WTC11 (cell line): ENCODE measurements around the gene MIPEP.

Experiments
- CREB1 ChIP-seq: sonication (generic); formaldehyde crosslinking; IDR thresholded peaks from 2 replicates; pipeline ENCODE4 v1.8.0; 2023; ENCODE audit warnings: mild to moderate bottlenecking, missing genetic modification reagents
- CTCF ChIP-seq: fragments of 200-600 bp; IDR thresholded peaks from 2 replicates; pipeline ENCODE4 v1.8.0; 2022; ENCODE audit warnings: antibody characterized with exemption
- ETV6 ChIP-seq: sonication (generic); formaldehyde crosslinking; IDR thresholded peaks from 2 replicates; pipeline ENCODE4 v1.8.1; 2022; ENCODE audit warnings: mild to moderate bottlenecking, missing genetic modification reagents
- GABPB1 ChIP-seq: sonication (generic); formaldehyde crosslinking; IDR thresholded peaks from 2 replicates; pipeline ENCODE4 v1.8.1; 2023; ENCODE audit warnings: mild to moderate bottlenecking, missing genetic modification reagents
- JUN ChIP-seq: sonication (generic); formaldehyde crosslinking; IDR thresholded peaks from 2 replicates; pipeline ENCODE4 v1.8.0; 2023; ENCODE audit warnings: mild to moderate bottlenecking, missing genetic modification reagents
- OVOL2 ChIP-seq: fragments of 250-450 bp; sonication (Bioruptor Pico); IDR thresholded peaks from 2 replicates; pipeline ENCODE4 v1.9.0; 2021; ENCODE audit warnings: mild to moderate bottlenecking, borderline replicate concordance
- TEAD4 ChIP-seq: sonication (generic); formaldehyde crosslinking; IDR thresholded peaks from 2 replicates; pipeline ENCODE4 v1.8.0; 2022; ENCODE audit warnings: mild to moderate bottlenecking, missing genetic modification reagents
- USF2 ChIP-seq: sonication (generic); formaldehyde crosslinking; IDR thresholded peaks from 2 replicates; pipeline ENCODE4 v1.8.1; 2023; ENCODE audit warnings: mild to moderate bottlenecking, missing genetic modification reagents, moderate library complexity
- TF ChIP-seq, protein P1 (sequence below): sonication (generic); formaldehyde crosslinking; IDR thresholded peaks from 2 replicates; pipeline ENCODE4 v1.8.0; 2022; ENCODE audit warnings: missing genetic modification reagents

DNA sequence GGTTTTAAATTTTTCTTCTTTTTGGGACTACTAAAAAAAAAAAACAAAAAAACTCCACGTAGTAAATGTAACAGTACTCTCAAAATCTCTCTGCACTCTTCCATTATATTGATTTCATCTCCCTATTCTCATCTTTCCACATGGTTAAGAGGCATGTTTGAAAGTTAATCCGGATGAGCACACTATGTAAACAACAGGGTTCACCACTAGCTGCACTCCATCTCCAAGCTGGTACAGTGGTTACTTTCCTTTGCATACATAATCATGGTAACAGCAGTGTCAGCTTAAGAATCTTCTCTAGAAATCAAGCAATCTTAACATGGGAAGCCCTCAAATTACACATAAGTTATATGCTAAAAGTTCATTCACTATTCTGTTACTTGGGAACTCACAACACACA is 92.6 kb downstream of the MIPEP start:
- TF ChIP-seq ETV6 (no peak), CTCF (no peak), GABPB1 (no peak), OVOL2 (no peak), JUN (CRISPR knock-in tag) (no peak), CREB1 (CRISPR knock-in tag) (no peak), USF2 (CRISPR knock-in tag) (no peak), TEAD4 (no peak)
- TF ChIP-seq, protein P1, sequence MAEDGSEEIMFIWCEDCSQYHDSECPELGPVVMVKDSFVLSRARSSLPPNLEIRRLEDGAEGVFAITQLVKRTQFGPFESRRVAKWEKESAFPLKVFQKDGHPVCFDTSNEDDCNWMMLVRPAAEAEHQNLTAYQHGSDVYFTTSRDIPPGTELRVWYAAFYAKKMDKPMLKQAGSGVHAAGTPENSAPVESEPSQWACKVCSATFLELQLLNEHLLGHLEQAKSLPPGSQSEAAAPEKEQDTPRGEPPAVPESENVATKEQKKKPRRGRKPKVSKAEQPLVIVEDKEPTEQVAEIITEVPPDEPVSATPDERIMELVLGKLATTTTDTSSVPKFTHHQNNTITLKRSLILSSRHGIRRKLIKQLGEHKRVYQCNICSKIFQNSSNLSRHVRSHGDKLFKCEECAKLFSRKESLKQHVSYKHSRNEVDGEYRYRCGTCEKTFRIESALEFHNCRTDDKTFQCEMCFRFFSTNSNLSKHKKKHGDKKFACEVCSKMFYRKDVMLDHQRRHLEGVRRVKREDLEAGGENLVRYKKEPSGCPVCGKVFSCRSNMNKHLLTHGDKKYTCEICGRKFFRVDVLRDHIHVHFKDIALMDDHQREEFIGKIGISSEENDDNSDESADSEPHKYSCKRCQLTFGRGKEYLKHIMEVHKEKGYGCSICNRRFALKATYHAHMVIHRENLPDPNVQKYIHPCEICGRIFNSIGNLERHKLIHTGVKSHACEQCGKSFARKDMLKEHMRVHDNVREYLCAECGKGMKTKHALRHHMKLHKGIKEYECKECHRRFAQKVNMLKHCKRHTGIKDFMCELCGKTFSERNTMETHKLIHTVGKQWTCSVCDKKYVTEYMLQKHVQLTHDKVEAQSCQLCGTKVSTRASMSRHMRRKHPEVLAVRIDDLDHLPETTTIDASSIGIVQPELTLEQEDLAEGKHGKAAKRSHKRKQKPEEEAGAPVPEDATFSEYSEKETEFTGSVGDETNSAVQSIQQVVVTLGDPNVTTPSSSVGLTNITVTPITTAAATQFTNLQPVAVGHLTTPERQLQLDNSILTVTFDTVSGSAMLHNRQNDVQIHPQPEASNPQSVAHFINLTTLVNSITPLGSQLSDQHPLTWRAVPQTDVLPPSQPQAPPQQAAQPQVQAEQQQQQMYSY (CRISPR knock-in tag): no peak
